ENCODE data around the gene GPATCH4. TPM values are rescaled to one million over a fixed set of nuclear protein-coding genes. Genes with fewer than 3 reads are reported as not detected.

Gene GPATCH4
- total RNA-seq, 1 experiment from 2014 or later = 71.7 TPM

DNA sequence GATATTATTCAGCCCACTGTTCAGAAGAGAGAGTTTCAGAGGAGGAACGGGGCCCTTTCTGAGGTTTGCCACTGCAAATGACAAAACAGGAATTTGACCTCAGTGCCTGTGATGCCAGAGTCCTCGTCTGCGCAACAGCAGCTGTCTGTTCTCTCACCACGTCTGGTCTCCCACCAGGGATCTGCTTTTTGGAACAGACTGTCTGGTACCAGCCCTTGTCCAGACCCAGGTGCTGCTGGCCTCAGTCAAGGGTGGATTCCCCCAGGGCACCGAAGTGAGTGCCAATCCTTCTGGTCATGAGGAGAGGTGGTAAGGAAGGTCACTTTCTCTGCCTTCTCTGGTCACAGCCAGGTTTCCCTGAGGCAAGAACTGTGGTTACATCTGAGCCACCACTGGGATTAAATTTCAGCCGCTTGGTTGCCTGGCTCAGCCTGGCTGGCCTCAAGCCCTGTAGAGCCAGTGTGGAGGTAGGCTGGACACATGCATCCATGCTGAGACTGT is 38.4 kb upstream of the GPATCH4 start:
- Histone ChIP-seq H3K23ac (ENCODE audit: insufficient read length, low read depth, low read length) (no peak overlapping the region), H4K8ac (replicated peaks; ENCODE audit: insufficient read length, low read depth, low read length) (no peak overlapping the region), H2BK5ac (ENCODE audit: insufficient read length, low read length) (no peak overlapping the region), H3K23me2 (ENCODE audit: insufficient read length, low read depth, low read length, poor library complexity, severe bottlenecking) (peaks cover 11% of the 10 kb centered on the region), H3K79me2 (ENCODE audit: insufficient read depth, low read length) (no peaks in the 10 kb centered on the region), H3K79me1 (ENCODE audit: insufficient read depth, low read depth, low read length, poor library complexity, severe bottlenecking) (no peaks in the 10 kb centered on the region), H2BK15ac (ENCODE audit: low read depth, low read length) (no peak overlapping the region), H3K4ac (ENCODE audit: low read depth, low read length) (no peak overlapping the region), H3K9ac (ENCODE audit: extremely low read depth, insufficient read length, low read length) (no peak overlapping the region), H4K91ac (ENCODE audit: insufficient read length, low read depth, low read length) (no peak overlapping the region), H2BK120ac (ENCODE audit: low read depth, low read length, poor library complexity, severe bottlenecking) (no peak overlapping the region), H3K18ac (ENCODE audit: insufficient read length, low read depth, low read length) (no peak overlapping the region), H2BK20ac (ENCODE audit: low read depth, low read length, poor library complexity, severe bottlenecking) (no peak overlapping the region), H2BK12ac (ENCODE audit: insufficient read length, low read depth, low read length) (no peak overlapping the region), H2AK5ac (ENCODE audit: insufficient read length, low read length) (no peak overlapping the region), H4K5ac (ENCODE audit: insufficient read length, low read depth, low read length) (no peak overlapping the region), H3K27me3 (ENCODE audit: insufficient read depth, low read length) (peaks cover 10% of the 10 kb centered on the region; the same call in 1 of the 2 replicates), H3K14ac (ENCODE audit: insufficient read depth, low read length) (no peak overlapping the region), H3T11ph (ENCODE audit: low read length) (no peak overlapping the region), H4K20me1 (ENCODE audit: control insufficient read depth, insufficient read depth, insufficient read length) (no peaks in the 10 kb centered on the region), H3K9me3 (ENCODE audit: control insufficient read depth, low read depth, low read length) (no peaks in the 10 kb centered on the region), H3K56ac (ENCODE audit: insufficient read length, low read depth, low read length) (no peak overlapping the region), H3K27ac (ENCODE audit: insufficient read length, low read depth, low read length) (no peak overlapping the region), H2AFZ (ENCODE audit: low read length) (no peak overlapping the region), H3K4me2 (ENCODE audit: insufficient read depth, insufficient read length, low read length) (no peak overlapping the region), H3K4me1 (ENCODE audit: insufficient read depth, low read length) (peaks cover 4% of the 10 kb centered on the region; the same call in 1 of the 2 replicates)
- no CpG with 5 or more reads among the region's 6 CpGs for WGBS (ENCODE audit: extremely low coverage, insufficient read length, low lambda C conversion rate)
- no peak for DNase-seq
- Mint-ChIP-seq H3K36me3 (ENCODE audit: insufficient read depth in 1 of 3, low read depth in 3 of 3) (no peaks in the 10 kb centered on the region), H3K27ac (no peak overlapping the region), H3K4me1 (peaks cover 22 to 36% of the 10 kb centered on the region in 2 experiments), H3K27me3 (ENCODE audit: low read depth) (peaks cover 93% of the 10 kb centered on the region), H3K9me3 (no peaks in the 10 kb centered on the region; a peak in 1 of 5 replicates), H3K4me3 (peak overlapping the region in 1 of 2 experiments; percentile 59; a peak in 1 of 5 replicates)
- TF ChIP-seq, protein P1, sequence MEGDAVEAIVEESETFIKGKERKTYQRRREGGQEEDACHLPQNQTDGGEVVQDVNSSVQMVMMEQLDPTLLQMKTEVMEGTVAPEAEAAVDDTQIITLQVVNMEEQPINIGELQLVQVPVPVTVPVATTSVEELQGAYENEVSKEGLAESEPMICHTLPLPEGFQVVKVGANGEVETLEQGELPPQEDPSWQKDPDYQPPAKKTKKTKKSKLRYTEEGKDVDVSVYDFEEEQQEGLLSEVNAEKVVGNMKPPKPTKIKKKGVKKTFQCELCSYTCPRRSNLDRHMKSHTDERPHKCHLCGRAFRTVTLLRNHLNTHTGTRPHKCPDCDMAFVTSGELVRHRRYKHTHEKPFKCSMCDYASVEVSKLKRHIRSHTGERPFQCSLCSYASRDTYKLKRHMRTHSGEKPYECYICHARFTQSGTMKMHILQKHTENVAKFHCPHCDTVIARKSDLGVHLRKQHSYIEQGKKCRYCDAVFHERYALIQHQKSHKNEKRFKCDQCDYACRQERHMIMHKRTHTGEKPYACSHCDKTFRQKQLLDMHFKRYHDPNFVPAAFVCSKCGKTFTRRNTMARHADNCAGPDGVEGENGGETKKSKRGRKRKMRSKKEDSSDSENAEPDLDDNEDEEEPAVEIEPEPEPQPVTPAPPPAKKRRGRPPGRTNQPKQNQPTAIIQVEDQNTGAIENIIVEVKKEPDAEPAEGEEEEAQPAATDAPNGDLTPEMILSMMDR (conservative IDR thresholded peaks at IDR 0.05) = no peak
